ENCODE measurements around the gene ZNF384. TPM values are rescaled to one million over a fixed set of nuclear protein-coding genes. Genes with fewer than 3 reads are reported as not detected.
A peak's percentile ranks its signal among the peaks of the same experiment; 100 is the strongest.

ZNF384 gene
- total RNA-seq, 1 experiment from 2014 or later = 88.0 TPM

DNA sequence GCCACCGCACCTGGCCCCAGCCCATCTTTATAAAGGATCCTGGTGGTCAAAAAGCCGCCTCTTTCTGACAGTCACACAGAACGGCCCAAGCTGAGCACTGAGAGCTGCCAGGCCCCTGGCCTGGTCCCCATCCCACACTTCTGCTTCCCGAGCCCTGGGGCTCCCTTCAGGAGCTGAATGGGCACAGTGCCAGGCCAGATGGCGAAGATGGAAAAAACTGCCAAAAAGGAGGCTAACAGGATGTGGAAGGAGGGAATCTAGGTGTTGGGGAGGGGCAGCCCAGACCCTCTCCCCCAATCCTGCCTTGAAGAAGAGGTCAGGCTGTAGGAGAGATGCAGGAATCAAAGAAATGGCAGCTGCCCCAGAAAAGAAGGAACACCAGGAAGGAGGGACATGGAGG is 58.4 kb downstream of the ZNF384 start:
- H2BK12ac ChIP-seq (ENCODE audit: insufficient read length, low read depth, low read length) = no peak overlapping the region
- no peak overlapping the region for H3T11ph ChIP-seq (ENCODE audit: low read length)
- H4K5ac ChIP-seq (ENCODE audit: insufficient read length, low read depth, low read length) = no peak overlapping the region
- no peaks in the 10 kb centered on the region for H3K4me1 ChIP-seq (ENCODE audit: insufficient read depth, low read length)
- H3K4ac ChIP-seq (ENCODE audit: low read depth, low read length) = no peak overlapping the region
- H3K23me2 ChIP-seq (ENCODE audit: insufficient read length, low read depth, low read length, poor library complexity, severe bottlenecking) = no peaks in the 10 kb centered on the region
- Mint-ChIP-seq H3K4me1 (peaks cover 14 to 23% of the 10 kb centered on the region in 2 experiments), H3K36me3 (ENCODE audit: insufficient read depth in 1 of 3, low read depth in 3 of 3) (no peaks in the 10 kb centered on the region), H3K27ac (no peak overlapping the region), H3K9me3 (no peaks in the 10 kb centered on the region), H3K27me3 (ENCODE audit: low read depth) (peaks cover 13% of the 10 kb centered on the region), H3K4me3 (no peak overlapping the region)
- no CpG with 5 or more reads among the region's 5 CpGs for WGBS (ENCODE audit: extremely low coverage, insufficient read length, low lambda C conversion rate)
- no peaks in the 10 kb centered on the region for H3K9me3 ChIP-seq (ENCODE audit: control insufficient read depth, low read depth, low read length)
- no peak overlapping the region for H3K23ac ChIP-seq (ENCODE audit: insufficient read length, low read depth, low read length)
- no peak overlapping the region for H3K9ac ChIP-seq (ENCODE audit: extremely low read depth, insufficient read length, low read length)
- H2AFZ ChIP-seq (ENCODE audit: low read length) = no peak overlapping the region
- no peak overlapping the region for H3K27ac ChIP-seq (ENCODE audit: insufficient read length, low read depth, low read length)
- H2BK15ac ChIP-seq (ENCODE audit: low read depth, low read length) = no peak overlapping the region
- no peaks in the 10 kb centered on the region for H3K79me1 ChIP-seq (ENCODE audit: insufficient read depth, low read depth, low read length, poor library complexity, severe bottlenecking)
- H4K8ac ChIP-seq (replicated peaks; ENCODE audit: insufficient read length, low read depth, low read length) = peak overlapping the region; percentile 97
- H4K91ac ChIP-seq (ENCODE audit: insufficient read length, low read depth, low read length) = no peak overlapping the region
- no peak overlapping the region for H2AK5ac ChIP-seq (ENCODE audit: insufficient read length, low read length)
- no peaks in the 10 kb centered on the region for H3K27me3 ChIP-seq (ENCODE audit: insufficient read depth, low read length)
- no peak overlapping the region for H2BK5ac ChIP-seq (ENCODE audit: insufficient read length, low read length)
- H3K79me2 ChIP-seq (ENCODE audit: insufficient read depth, low read length) = no peaks in the 10 kb centered on the region
- TF ChIP-seq, protein P1, sequence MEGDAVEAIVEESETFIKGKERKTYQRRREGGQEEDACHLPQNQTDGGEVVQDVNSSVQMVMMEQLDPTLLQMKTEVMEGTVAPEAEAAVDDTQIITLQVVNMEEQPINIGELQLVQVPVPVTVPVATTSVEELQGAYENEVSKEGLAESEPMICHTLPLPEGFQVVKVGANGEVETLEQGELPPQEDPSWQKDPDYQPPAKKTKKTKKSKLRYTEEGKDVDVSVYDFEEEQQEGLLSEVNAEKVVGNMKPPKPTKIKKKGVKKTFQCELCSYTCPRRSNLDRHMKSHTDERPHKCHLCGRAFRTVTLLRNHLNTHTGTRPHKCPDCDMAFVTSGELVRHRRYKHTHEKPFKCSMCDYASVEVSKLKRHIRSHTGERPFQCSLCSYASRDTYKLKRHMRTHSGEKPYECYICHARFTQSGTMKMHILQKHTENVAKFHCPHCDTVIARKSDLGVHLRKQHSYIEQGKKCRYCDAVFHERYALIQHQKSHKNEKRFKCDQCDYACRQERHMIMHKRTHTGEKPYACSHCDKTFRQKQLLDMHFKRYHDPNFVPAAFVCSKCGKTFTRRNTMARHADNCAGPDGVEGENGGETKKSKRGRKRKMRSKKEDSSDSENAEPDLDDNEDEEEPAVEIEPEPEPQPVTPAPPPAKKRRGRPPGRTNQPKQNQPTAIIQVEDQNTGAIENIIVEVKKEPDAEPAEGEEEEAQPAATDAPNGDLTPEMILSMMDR (conservative IDR thresholded peaks at IDR 0.05) = no peak
- no peak overlapping the region for H3K18ac ChIP-seq (ENCODE audit: insufficient read length, low read depth, low read length)
- no peak overlapping the region for H2BK120ac ChIP-seq (ENCODE audit: low read depth, low read length, poor library complexity, severe bottlenecking)
- no peak overlapping the region for H3K56ac ChIP-seq (ENCODE audit: insufficient read length, low read depth, low read length)
- H2BK20ac ChIP-seq (ENCODE audit: low read depth, low read length, poor library complexity, severe bottlenecking) = no peak overlapping the region
- no peak for DNase-seq
- no peak overlapping the region for H3K14ac ChIP-seq (ENCODE audit: insufficient read depth, low read length)
- no peaks in the 10 kb centered on the region for H4K20me1 ChIP-seq (ENCODE audit: control insufficient read depth, insufficient read depth, insufficient read length)
- no peak overlapping the region for H3K4me2 ChIP-seq (ENCODE audit: insufficient read depth, insufficient read length, low read length)

Data from H9 (cell line).